Measurements from ENCODE around the gene TTC19.

The TTC19 gene

DNA sequence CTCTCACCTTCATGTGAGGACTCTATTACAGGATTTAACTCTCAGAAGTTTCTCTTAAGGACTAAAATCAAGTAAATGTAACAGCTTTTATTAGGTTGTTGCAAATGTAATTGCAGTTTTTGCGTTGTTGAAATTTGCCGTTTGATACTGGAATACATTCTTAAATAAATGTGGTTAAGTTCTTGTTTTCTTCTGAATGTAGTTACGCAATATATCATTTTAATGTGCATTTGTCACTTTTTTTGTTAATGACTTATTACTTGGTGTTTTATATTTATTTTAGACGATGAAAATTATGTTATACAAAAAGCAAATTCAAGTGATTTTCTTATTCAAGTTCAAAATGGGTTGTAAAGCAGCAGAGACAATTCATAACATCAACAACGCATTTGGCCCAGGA lies 76.3 kb downstream of the TTC19 start:
- Histone ChIP-seq H3K4me3 (ENCODE audit: low read length, poor library complexity, severe bottlenecking) (no peak overlapping the region), H3K27me3 (ENCODE audit: insufficient read depth, low read length, poor library complexity, severe bottlenecking) (no peaks in the 10 kb centered on the region), H3K9me2 (replicated peaks; ENCODE audit: low read depth, low read length) (no peaks in the 10 kb centered on the region), H3K79me2 (ENCODE audit: insufficient read depth, low read length) (no peaks in the 10 kb centered on the region), H3F3A (ENCODE audit: low read depth) (no peaks in the 10 kb centered on the region), H3K36me3 (ENCODE audit: insufficient read depth, low read length) (peaks cover 84% of the 10 kb centered on the region), H3K4me2 (ENCODE audit: low read depth, low read length, poor library complexity, severe bottlenecking) (no peak overlapping the region), H4K20me1 (ENCODE audit: insufficient read depth, low read length, poor library complexity, severe bottlenecking) (no peaks in the 10 kb centered on the region), H3K9me3 (ENCODE audit: insufficient read depth, low read depth, low read length) (no peaks in the 10 kb centered on the region), H3K9ac (ENCODE audit: low read depth, low read length, poor library complexity, severe bottlenecking) (no peak overlapping the region), H3K4me1 (ENCODE audit: insufficient read depth, low read length, poor library complexity, severe bottlenecking) (no peaks in the 10 kb centered on the region), H2AFZ (ENCODE audit: low read length) (no peak overlapping the region)
- TF ChIP-seq EZH2phosphoT487 (IDR thresholded peaks at IDR 0.05; ENCODE audit: borderline replicate concordance): no peak
- TF ChIP-seq, protein P1, sequence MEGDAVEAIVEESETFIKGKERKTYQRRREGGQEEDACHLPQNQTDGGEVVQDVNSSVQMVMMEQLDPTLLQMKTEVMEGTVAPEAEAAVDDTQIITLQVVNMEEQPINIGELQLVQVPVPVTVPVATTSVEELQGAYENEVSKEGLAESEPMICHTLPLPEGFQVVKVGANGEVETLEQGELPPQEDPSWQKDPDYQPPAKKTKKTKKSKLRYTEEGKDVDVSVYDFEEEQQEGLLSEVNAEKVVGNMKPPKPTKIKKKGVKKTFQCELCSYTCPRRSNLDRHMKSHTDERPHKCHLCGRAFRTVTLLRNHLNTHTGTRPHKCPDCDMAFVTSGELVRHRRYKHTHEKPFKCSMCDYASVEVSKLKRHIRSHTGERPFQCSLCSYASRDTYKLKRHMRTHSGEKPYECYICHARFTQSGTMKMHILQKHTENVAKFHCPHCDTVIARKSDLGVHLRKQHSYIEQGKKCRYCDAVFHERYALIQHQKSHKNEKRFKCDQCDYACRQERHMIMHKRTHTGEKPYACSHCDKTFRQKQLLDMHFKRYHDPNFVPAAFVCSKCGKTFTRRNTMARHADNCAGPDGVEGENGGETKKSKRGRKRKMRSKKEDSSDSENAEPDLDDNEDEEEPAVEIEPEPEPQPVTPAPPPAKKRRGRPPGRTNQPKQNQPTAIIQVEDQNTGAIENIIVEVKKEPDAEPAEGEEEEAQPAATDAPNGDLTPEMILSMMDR (conservative IDR thresholded peaks at IDR 0.05; ENCODE audit: low read length): no peak

Measured in Loucy (cell line).